ENCODE measurements around the gene AEBP1.
"Not testable (repeated sequence)": the region's sequence is repeated elsewhere in the genome, so short reads cannot be mapped to it uniquely, and the experiment has no call there.

Gene AEBP1

DNA sequence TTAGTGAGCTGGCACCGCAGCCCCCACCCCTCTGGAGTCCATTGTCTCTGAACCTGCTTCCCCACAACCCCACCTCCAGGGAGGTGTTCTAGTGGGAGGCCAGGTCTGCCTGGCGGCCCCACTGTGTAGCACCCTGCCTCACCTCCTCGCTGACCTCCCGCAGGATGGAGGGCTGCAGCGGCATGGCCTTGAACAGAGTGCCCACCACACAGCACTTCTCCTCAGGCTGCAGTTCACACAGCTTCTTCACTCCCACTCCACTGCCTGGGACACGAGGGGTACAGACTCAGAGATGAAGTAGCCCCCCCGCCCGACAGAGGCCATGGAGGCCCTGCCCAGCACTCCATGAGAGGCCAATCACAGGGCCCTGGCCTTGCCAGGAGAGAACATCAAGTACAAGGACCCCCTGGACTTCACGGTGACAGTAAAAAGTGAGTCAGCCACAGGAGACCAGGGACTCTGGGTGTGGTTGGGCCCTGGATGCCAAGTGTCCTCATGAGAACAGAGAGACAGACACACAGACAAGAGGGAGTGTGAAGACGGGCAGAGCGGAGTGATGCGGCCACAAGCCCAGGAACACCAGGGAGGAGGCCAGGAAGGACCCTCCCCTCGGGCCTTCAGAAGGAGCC, 13.8 kb downstream of the AEBP1 start:
- no peak for DNase-seq (ENCODE audit: low read depth)

DNA sequence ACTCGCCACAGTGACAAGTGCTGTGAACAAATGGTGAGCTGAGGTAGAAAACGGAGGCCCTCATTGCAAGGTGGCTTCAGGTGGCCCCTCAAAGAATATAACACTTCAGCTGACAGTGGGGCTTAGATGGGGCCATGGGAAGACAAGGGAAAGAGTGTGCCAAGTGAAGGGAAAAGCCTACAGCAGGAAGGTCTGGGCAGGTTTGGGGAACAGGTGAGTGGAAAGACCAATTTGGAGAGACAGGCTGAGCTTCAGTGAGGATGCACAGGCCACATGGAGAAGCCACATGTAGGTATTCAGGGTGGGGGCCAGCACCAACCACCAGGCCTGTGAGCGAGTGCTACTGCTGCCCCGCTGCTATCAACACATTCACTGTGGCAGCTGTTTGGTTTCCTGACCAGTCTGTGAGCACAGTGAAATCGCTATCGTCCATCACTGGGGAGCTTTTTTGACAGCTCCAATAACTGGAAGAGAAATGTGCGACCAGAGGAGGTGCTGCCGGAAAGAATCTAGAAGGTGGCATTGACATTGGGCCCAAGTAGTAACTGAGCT, 15.8 kb downstream of the AEBP1 start:
- DNase-seq (ENCODE audit: low read depth) = no peak

DNA sequence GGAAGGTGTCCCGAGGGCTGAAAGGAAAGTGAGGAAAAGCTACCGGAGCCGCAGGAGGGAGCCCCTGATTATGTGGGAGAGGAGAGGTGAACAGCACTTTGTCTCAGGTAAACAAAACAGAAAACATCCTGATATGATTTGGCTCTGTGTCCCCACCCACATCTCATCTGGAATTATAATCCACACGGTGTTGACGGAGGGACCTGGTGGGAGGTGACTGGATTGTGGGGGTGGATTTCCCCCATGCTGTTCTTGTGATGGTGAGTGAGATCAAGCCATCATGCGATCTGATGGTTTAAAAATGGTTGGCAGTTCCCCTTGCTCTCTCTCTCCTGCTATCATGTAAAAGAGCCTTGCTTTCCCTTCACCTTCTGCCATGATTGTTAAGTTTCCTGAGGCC, 16.2 kb downstream of the AEBP1 start:
- no peak for DNase-seq (ENCODE audit: low read depth)

DNA sequence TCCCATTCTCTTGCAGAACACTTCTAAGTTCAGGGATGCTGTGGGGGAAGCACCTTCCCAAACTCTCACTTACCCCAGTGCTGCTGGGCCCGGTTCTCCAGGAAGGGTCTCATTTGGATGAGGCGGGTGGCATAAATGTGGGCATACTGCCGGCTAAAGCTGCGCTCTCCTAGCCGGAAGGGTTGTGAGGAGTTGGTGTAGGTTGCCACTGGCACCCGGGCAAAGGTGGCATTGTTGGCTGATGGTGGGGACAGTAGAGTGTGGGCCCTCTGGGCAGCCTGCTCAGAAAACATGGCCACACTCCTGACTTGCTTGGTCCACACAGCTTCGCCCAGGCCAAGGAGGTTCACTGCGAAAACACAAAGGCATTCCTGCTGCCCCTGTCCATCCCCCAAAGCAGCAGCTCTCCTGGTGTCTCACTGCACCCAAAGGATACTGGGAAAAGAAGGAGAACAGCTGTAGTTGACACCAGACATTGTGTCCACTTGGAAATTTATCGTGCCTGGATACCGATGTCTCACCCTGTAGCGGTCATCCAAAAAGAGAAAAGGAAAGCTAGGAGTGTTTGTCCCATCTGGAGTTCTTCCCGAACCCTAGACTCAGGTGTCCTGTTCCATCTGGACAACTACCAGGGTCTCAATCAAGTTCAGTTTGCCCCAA, 17.7 kb downstream of the AEBP1 start:
- DNase-seq (ENCODE audit: low read depth) = no peak

DNA sequence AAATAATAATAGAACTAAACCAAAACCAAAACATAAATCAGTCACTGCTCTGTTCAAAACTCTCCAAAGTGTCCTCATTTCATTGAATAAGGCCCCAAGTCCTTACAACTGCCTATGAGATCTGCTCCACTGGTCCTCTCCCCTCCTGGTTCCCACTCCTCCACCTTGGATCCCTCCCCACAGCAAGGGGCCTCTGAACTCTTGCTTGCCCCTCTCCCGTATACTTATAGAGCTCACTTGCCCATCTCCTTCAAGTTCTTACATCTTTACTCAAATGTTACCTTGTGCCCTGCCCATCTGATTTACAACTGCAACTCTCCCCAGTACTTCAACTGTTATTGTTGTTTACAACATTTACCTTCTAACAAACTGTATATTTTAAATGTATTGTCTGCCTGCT, 18.4 kb downstream of the AEBP1 start:
- no peak for DNase-seq (ENCODE audit: low read depth)

DNA sequence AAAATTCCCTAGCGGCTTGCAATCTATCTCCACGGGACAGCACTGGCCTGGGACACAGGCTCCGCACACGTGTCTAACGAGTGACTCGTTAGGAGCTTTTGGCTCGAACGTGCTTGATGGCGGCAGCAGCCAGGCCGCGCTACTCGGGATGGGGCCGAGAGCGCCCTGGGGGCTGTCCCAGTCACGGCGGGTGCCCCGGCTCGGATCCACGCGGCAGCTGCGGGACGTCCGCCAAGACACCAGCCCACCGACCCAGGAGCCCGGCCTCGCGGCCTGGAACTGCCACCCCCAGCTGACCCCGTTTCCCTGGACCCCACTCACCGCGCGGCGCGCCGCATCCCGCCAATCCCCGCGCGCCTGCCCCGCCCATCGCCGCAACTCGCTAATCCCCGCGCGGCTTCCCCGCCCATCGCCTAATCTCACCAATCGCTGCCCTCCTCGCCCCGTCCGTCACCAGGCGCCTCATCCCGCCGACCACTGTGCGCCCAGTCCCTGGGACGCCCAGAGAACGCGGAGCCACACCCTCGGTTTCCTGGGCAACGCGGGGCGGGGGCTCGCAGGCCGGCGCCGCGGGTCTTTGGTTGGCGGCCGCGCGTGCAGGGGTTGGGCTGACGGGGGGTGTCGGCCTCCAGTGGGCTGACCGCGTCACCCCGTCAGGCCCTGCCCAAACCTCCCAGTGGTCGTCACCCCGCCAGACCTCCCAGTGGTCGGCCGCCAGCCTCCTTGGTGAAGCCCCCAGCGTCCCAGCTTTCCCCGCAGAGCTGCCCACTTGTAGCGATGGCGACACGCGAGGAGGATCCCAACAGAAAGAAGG, 19.3 kb downstream of the AEBP1 start, which contains the start of gene POLD2:
Gene POLD2, minus strand, starts transcription at position 359 of the 814 bp plus-strand sequence. CDS start 1,495 bp downstream, outside the sequence.
- DNase-seq (ENCODE audit: low read depth) = peak; percentile 99

DNA sequence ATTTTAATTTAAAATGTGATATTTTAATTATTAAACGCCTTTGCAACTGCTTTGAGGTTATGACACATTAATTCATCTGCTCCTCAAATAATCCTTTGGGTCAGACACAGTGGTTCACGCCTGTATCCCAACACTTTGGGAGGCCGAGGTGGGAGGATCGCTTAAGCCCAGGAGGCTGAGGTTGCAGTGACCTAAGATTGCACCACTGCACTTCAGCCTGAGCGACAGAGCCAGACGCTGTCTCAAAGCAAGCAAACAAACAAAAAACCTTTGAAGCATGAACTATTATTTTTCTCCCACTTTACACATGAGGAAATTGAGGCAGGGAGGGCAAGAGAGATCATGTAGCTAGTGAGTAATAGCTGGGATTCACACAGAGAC, 20.7 kb downstream of the AEBP1 start:
- no peak for DNase-seq (ENCODE audit: low read depth)

DNA sequence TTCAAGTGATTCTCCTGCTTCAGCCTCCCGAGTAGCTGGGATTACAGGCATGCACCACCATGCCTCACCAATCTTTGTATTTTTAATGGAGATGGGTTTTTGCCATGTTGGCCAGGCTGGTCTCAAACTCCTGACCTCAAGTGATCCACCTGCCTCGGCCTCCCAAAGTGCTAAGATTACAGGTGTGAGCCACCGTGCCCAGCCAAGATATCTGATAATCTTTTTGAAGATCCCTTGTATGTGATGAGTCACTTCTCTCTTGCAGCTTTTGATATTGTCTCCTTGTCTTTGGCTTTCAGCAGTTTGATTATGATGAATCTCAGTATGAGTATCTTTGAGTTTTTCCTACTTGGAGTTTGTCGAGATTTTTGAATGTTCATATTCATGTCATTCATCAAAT, 22.4 kb downstream of the AEBP1 start:
- not testable (repeated sequence) for DNase-seq (ENCODE audit: low read depth)

DNA sequence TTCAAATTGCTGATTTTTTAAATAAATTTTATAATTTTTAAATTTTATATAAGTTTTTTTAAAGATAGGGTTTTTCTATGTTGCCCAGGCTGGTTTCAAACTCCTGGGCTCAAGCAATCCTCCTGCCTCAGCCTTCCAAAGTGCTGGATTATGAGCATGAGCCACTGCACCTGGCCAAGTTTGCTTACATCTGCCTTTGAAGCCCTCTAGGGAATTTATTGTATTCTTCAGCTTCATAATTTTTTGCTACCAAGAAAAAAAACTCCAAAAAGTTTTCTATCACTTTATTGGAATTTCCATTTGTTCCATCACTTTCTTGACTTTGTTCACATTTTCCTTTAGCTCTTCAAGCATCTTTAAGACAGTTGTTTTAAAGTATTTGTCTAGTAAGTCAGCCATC, 23.0 kb downstream of the AEBP1 start:
- DNase-seq (ENCODE audit: low read depth) = no peak

DNA sequence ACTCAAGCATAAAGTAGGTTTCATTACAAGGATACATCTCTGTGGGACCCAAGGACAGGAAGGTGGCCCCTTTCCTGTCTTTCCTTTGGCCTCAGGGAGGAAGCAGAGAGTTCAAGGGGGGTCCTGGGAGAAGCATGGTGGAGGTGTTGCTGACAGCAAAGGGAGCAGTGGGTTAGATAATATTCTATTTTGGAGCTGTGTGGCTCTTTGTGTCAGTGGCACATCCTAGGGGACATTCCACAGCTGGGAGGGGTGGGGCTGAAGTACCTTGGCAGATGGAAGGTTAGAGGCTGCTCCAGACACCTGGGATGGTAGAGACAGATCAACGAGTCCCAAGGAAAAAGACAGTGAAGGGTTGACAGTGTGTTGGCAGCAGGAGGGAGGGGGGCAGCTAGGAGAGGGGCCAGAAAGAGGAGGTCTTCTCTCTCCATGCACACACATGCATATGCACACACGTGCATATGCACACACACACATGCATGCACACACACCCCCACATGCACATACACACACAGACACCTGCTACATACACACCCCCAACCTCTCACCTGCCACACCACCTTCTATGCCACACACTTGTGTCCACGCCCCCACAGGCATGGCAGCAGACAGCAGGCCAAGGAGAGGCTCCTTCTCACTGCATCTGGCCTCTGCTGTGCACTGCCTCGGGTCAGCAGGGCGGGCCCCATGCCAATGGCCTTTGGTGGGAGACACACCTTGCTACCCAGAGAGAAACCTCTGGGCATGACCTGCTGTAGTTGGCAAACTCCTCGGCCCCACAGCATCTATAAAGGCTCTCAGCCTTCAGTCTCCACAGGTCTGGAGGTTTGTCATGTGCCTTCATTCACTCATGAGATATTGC, 24.8 kb downstream of the AEBP1 start:
- no peak for DNase-seq (ENCODE audit: low read depth)

DNA sequence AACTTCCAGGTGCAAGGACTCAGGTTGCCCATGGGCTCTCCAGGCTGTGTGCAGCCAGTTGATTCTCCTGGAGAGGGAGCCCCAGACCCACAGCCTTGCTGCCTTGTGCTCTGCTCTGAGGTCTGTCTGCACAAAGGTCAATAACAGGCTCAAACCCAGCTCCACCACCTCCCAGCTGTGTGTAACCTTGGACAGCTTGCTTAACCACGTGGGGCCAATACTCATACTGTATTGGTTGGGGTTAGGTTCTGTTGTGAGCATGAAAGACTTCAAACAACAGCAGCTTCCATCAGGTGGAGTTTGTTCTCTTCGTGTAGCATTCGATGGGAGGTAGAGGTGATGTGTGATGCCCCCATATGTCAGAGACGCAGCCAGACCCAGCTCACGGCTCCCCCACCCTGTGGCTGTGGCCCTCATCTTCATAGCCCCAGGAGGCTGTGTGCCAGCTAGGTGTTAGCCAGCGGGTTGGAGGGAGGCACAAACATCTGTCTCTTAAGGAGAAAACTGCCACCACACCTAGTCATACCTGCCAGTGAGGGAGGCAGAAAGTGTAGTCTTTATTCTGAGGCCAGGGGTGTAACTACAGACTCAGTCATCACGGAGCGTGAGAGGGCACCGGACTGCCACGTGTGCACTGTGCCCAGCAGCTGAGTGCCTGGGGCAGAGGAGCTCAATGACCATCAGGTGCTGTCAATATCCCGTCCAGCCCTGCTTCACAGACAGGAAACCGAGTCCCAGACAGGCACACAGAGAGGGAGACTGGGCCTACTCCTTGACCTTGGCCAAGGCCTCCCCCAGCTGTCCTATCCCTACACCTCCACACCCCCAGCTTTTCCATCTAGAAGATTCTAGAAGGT, 27.3 kb downstream of the AEBP1 start:
- DNase-seq (ENCODE audit: low read depth) = no peak

DNA sequence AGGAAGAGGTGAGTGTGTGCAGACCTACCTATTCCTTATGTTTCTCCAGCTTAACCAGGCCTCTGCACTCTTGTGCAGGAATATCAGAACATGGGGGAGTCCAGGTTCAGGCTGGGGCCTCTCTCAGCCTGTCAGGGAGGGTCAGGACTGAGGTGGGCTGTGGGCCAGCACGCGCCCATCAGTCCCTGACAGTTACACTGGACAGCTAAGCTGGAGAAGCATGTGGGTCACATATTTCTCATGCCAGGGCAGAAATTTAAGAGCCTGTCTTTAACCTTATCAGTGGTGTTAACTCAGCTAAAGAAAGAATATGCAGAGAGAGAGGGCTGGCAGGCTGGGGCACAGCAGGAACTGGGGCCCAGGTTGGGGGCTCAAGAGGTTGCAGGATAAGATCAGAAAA, 27.9 kb downstream of the AEBP1 start:
- DNase-seq (ENCODE audit: low read depth) = no peak

DNA sequence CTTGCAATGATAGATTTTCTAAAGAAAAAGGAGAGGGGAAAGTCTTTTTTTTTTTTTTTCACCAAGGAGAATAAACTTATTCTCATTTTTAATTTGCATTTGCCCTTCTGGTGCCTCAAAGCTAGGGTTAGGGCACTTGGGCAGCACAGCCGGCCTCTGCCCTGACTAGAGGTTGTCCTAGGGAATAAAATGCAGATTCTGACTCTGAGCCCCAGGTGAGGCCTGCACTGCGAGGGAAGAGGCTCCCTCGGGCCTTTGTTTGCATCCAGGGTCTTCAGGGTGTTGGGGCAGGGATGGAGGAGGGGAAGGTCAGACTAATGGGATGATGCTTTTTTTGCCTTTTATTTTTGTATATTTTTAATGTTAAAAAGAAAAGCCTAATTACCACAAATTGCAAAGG, 29.1 kb downstream of the AEBP1 start:
- no peak for DNase-seq (ENCODE audit: low read depth)

DNA sequence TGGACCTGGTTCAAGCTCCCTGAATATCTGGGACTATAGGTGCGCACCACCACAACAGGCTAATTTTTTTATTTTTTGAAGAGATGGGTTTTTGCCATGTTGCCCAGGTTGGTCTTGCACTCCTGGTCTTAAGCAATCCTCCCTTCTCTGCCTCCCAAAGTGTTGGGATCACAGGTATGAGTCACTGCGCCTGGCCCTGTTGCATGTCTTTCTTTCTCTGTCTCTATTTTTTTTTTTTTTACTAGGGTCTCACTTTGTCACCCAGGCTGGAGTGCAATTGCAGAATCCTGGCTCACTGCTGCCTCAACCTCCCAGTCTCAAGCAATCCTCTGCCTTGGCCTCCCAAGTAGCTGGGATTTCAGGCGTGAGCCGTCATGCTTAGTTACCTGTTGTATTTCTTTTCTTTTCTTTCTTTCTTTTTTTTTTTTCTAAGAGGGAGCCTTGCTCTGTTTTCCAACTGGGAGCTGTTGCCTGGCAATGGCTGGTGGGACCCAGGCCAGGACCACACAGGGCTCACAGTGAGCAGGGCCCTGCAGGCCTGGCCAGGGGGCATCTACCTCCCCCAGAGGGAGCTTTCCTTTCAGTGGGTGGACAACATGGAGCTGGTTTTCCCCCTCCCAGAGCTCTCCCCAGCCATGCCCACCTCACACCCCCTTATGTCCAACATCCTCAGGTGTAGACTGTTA, 30.9 kb downstream of the AEBP1 start:
- DNase-seq (ENCODE audit: low read depth) = no peak

DNA sequence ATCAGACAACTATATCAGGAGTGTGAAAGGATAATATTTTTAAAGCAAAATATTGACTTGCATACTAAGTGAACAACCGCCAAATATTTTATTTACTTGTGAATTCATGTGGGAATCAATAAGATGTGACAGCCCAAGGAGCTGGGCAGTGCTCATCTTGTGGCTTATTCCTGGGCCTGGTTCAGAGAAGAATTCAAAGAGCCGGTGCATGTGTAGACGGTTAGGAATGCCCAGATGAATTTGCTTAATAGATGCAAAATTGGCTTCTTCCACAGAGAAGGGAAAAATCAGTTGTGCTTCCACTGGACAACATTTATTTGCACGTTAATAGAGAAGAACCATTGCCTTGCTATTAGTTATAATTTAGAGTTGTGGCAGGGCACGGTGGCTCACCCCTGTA, 32.6 kb downstream of the AEBP1 start:
- DNase-seq (ENCODE audit: low read depth) = no peak

DNA sequence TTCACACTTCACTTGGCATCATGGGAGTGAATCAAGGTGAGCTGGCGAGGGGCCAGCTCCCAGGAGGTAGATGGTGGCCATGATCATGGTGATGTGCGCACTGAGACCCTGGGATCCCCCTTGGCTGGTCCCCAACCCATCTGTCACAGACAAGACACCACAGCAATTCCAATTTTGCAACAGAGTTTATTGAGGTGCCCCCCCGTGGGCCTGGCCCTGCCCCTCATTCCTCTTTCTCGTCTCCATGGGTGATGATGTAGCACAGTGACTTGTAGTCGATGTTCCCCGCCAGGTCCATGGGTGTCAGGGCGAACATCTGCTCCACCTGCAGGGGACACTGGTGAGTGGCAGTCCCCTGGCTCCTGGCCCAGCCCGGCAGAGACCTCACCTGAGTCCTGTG, 34.6 kb downstream of the AEBP1 start:
- no peak for DNase-seq (ENCODE audit: low read depth)

DNA sequence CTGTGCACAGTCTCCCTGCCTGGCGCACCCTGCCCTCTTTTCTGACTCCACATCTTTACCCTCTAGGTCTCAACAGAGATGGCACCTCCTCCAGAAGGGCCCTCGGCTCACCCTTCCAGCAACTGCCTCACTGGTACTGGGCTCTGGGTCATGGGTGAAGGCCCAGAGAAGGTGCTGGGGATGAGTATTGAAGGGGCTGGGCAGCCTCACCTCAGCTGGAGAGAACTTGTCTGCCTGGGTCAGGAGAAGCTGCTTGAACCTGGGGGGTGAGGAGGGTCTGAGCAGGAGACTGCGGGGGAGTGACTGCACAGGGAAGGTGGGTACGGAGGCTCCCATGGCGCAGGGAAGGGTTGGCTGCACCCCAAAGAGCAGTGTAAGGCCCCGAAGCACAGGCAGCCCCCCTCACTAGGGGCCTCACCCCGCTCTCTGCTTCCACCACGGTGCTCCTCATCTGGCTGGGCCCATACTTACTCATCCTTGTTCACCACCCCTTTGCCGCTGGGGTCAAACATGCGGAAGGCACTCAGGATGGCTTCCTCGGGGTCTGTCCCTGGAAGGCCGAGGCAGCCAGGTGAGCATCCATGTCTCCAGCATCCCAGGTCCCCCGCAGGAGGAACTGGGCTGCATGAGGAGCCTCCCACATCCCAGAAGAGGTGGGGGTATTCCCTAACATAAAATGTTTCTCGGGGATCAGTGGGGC, 35.3 kb downstream of the AEBP1 start:
- no peak for DNase-seq (ENCODE audit: low read depth)

DNA sequence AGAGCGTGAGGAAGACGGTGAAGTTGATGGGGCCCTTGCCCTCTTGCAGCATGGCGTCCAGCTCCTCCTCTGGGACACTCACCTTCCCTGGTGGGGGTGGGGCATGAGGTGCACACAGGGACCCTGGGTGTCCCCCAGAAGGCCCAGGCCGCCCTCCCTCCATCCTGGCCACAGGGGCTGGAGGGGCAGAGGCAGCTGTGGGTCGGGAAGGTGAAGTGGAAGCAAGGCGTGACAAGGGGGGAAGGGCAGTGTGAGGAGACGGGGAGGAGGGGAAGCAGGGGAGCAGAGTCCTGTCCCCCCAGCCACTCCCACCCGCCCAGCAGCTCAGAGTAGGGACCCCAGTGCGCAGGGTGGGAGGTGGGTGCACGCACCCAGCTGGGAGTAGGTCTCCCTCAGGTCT, 36.2 kb downstream of the AEBP1 start:
- no peak for DNase-seq (ENCODE audit: low read depth)

DNA sequence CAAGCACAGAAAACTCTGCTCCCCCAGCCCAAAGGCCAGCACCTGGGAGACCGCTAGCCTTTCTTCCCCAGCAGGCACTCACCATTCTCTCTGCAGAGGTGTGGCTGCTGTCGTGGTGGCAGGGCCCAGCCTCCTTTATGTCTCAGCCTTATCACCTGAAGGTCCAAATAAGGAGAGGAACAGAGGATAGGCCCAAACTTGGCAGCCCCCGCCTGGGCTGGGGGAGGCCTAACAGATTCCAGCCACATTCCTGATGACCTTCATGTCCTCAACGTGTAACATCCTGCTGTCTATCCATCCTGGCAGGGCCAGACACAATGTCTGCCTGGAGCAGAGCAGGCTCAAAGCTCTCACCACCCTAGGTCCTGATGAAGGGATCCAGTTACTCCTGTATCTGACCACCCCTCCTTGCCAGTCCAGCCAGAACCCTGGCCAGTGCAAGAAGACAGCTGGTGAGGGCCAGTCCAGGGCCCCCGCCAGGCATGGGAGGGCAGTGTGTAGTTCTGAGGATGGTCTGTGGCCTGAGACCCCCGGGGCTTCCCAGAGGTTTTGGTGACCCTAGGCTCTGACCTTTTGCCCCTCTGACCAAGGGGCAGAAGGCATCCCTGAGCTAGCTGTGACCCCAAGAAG, 37.2 kb downstream of the AEBP1 start, which contains the start of gene MYL7:
Gene MYL7, minus strand, starts transcription at position 112 of the 630 bp plus-strand sequence. Its CDS starts 27 bp downstream, at position 85.
- DNase-seq (ENCODE audit: low read depth) = no peak

Data from stimulated activated CD8-positive, alpha-beta memory T cell treated with anti-CD3 and anti-CD28 coated beads, Interleukin-4, amount 100 ng/mL, for 24 hours (primary cell).